GM21619 (cell line): ENCODE results near the gene MRPS26.
"Not testable (repeated sequence)": the region's sequence is repeated elsewhere in the genome, so short reads cannot be mapped to it uniquely, and the experiment has no call there.

Source experiments
- ATAC-seq: cut with Tn5 transposase; IDR thresholded peaks from one replicate; pipeline ENCODE4 v1.9.1; 2021; ENCODE audit not compliant: unreplicated experiment

Gene MRPS26

GRCh38 chr20:3045816-3046676 is at the start of gene MRPS26:
Gene MRPS26, plus strand, starts transcription at chr20:3046052. Its CDS starts 17 bp downstream, at chr20:3046069.
- peak; percentile 82 for ATAC-seq

- no peak for ATAC-seq
These were observed 47.1 kb upstream of the MRPS26 start for GRCh38 chr20:2998728-2999127.

- no peak for ATAC-seq
These were observed 44.9 kb upstream of the MRPS26 start for GRCh38 chr20:3000852-3001523.

- ATAC-seq, result no peak
These were observed 42.4 kb upstream of the MRPS26 start for GRCh38 chr20:3003416-3003815.

- no peak for ATAC-seq
These were observed 34.7 kb upstream of the MRPS26 start for GRCh38 chr20:3010985-3011723.

- no peak for ATAC-seq
These were observed 34.1 kb upstream of the MRPS26 start for GRCh38 chr20:3011752-3012151.

- no peak for ATAC-seq
These were observed 32.1 kb upstream of the MRPS26 start for GRCh38 chr20:3013771-3014170.

- ATAC-seq, result no peak
These were observed 31.7 kb upstream of the MRPS26 start for GRCh38 chr20:3014179-3014578.

- ATAC-seq, result no peak
These were observed 31.2 kb upstream of the MRPS26 start for GRCh38 chr20:3014662-3015061.

- ATAC-seq, result not testable (repeated sequence)
These were observed 30.6 kb upstream of the MRPS26 start for GRCh38 chr20:3015302-3015701.

GRCh38 chr20:3021327-3021726 is 24.5 kb upstream of the MRPS26 start:
- no peak for ATAC-seq

- no peak for ATAC-seq
These were observed 24.1 kb upstream of the MRPS26 start for GRCh38 chr20:3021777-3022176.

- not testable (repeated sequence) for ATAC-seq
These were observed 23.0 kb upstream of the MRPS26 start for GRCh38 chr20:3022559-3023490.

GRCh38 chr20:3027987-3028386 is 17.9 kb upstream of the MRPS26 start:
- no peak for ATAC-seq

- ATAC-seq, result no peak
These were observed 14.2 kb upstream of the MRPS26 start for GRCh38 chr20:3031524-3032147.

GRCh38 chr20:3032624-3033023 is 13.2 kb upstream of the MRPS26 start:
- no peak for ATAC-seq

GRCh38 chr20:3037654-3038053 is 8.2 kb upstream of the MRPS26 start:
- ATAC-seq, result no peak

GRCh38 chr20:3038454-3038853 is 7.4 kb upstream of the MRPS26 start:
- ATAC-seq, result no peak

- ATAC-seq, result no peak
These were observed 6.4 kb upstream of the MRPS26 start for GRCh38 chr20:3039426-3039825.

GRCh38 chr20:3040086-3040485 is 5.8 kb upstream of the MRPS26 start:
- no peak for ATAC-seq
